Astrocyte (in vitro differentiated cells and primary cell): ENCODE measurements around the gene TOP1. TPM values are rescaled to one million over a fixed set of nuclear protein-coding genes. Genes with fewer than 3 reads are reported as not detected.

Experiments
- DNase-seq: peaks from one replicate; pipeline ENCODE4 v3.0.0-alpha.2; 2010; ENCODE audit warnings: low read depth
- FAIRE-seq: peaks from 2 replicates; lab custom pipeline; 2011; peaks lifted over from hg19 to GRCh38; lab: Jason Lieb, UNC
- H2AFZ ChIP-seq: 2 replicates; pipeline ENCODE4 v1.6.0; 2012; ENCODE audit warnings: low read depth, low read length, inconsistent platforms
- H3K27ac ChIP-seq: 2 replicates; pipeline ENCODE4 v1.5.1; 2011; ENCODE audit warnings: low read depth, low read length, inconsistent platforms
- H3K27me3 ChIP-seq: 2 replicates; pipeline ENCODE4 v1.6.0; 2011; ENCODE audit warnings: low read length, inconsistent platforms; ENCODE audit not compliant: insufficient read depth
- H3K36me3 ChIP-seq: 2 replicates; pipeline ENCODE4 v1.5.1; 2011; ENCODE audit warnings: low read length, inconsistent platforms; ENCODE audit not compliant: insufficient read depth
- H3K4me1 ChIP-seq: 2 replicates; pipeline ENCODE4 v1.5.1; 2011; ENCODE audit warnings: low read length, inconsistent platforms; ENCODE audit not compliant: insufficient read depth
- H3K4me2 ChIP-seq: 2 replicates; pipeline ENCODE4 v1.6.0; 2012; ENCODE audit warnings: low read length, inconsistent platforms
- H3K4me3 ChIP-seq: 2 replicates; pipeline ENCODE4 v1.5.1; 2011; ENCODE audit warnings: low read depth, mild to moderate bottlenecking, low read length, inconsistent platforms; ENCODE audit not compliant: insufficient read depth
- H3K79me2 ChIP-seq: 2 replicates; pipeline ENCODE4 v1.6.0; 2012; ENCODE audit warnings: mild to moderate bottlenecking, low read length, inconsistent platforms; ENCODE audit not compliant: insufficient read depth
- H3K9ac ChIP-seq: 2 replicates; pipeline ENCODE4 v1.6.0; 2012; ENCODE audit warnings: mild to moderate bottlenecking, low read length, inconsistent platforms
- H3K9me3 ChIP-seq: 2 replicates; pipeline ENCODE4 v1.5.1; 2012; ENCODE audit warnings: low read depth, mild to moderate bottlenecking, low read length, inconsistent platforms; ENCODE audit not compliant: insufficient read depth
- H4K20me1 ChIP-seq: 2 replicates; pipeline ENCODE4 v1.6.0; 2012; ENCODE audit warnings: low read length, inconsistent platforms; ENCODE audit not compliant: insufficient read depth
- H3K27ac Mint-ChIP-seq: one replicate; pipeline ENCODE4 v1.8.0; 2021; ENCODE audit warnings: mild to moderate bottlenecking, mixed read lengths; ENCODE audit not compliant: unreplicated experiment
- H3K27me3 Mint-ChIP-seq: one replicate; pipeline ENCODE4 v1.8.0; 2021; ENCODE audit warnings: low read depth, mixed read lengths; ENCODE audit not compliant: unreplicated experiment
- H3K36me3 Mint-ChIP-seq: one replicate; pipeline ENCODE4 v1.8.0; 2021; ENCODE audit warnings: low read depth, mixed read lengths; ENCODE audit not compliant: unreplicated experiment
- H3K4me1 Mint-ChIP-seq: one replicate; pipeline ENCODE4 v1.8.0; 2021; ENCODE audit warnings: low read depth, mixed read lengths; ENCODE audit not compliant: unreplicated experiment
- H3K4me3 Mint-ChIP-seq: one replicate; pipeline ENCODE4 v1.8.0; 2021; ENCODE audit warnings: mild to moderate bottlenecking, moderate library complexity, mixed read lengths; ENCODE audit not compliant: unreplicated experiment
- H3K9me3 Mint-ChIP-seq: one replicate; pipeline ENCODE4 v1.8.0; 2021; ENCODE audit warnings: mild to moderate bottlenecking, mixed read lengths; ENCODE audit not compliant: unreplicated experiment
- EZH2 ChIP-seq: IDR thresholded peaks from 2 replicates; pipeline ENCODE4 v1.6.1; 2012; ENCODE audit warnings: mild to moderate bottlenecking, low read length, inconsistent platforms; ENCODE audit not compliant: insufficient read depth
- total RNA-seq: library from RNA; stranded (reverse); gene quantifications from 2 replicates; pipeline ENCODE4 v1.2.1, GENCODE V29; 2021
- TF ChIP-seq, protein P1 (sequence below): IDR thresholded peaks from 2 replicates; pipeline ENCODE4 v1.5.1; 2011; ENCODE audit warnings: low read depth, mild to moderate bottlenecking, inconsistent platforms, low read length, moderate library complexity; ENCODE audit not compliant: insufficient read depth

Gene TOP1
- total RNA-seq, 1 donor from 2014 or later = 63.5 TPM

DNA sequence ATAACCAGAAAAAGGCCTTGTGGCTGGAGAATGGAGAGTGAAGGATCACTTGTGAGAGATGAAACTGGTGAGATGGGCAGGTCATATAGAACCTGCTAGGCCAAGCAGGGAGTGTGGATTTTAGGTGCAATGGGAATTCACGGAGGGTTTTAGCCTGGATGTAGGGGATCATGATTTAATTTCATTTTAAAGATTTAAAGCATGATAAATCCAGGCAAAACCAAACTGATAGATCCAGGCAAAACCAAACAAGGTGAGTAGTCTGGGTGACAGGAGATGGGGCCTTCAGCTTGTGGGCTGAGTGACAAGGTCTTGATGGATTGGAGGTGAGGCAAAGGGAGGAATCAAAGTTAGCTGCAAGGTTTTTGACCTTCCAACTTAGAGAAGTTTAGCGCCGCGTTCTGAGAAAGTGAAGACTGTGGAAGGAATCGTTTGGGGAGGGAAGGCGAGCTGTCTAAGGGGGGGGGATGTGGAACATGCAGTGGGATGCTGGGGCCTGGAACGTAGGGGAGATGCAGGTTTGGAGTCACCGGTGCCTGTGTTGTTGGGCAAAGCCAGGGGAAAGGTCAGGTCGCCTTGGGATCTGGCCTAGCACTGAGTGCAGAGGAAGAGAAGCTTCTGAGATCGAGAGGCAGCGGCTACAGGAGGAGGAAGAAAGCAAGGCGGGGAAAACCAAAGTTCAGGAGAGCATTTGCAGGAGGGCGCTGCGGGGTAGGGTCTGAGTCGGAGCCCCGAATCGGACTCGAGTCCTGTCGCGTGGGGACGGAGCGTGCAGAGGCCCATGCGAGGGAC is 107.5 kb downstream of the TOP1 start:
- peaks cover 8% of the 10 kb centered on the region for H3K36me3 Mint-ChIP-seq
- peaks cover 17% of the 10 kb centered on the region for H3K4me1 Mint-ChIP-seq
- Histone ChIP-seq H4K20me1 (peaks cover 31% of the 10 kb centered on the region), H3K9ac (peak overlapping the region; percentile 94), H3K36me3 (no peaks in the 10 kb centered on the region), H3K27ac (peak overlapping the region; percentile 91), H2AFZ (peak overlapping the region; percentile 81), H3K4me3 (peak overlapping the region; percentile 75), H3K79me2 (peaks cover 38% of the 10 kb centered on the region), H3K4me1 (peaks cover 30% of the 10 kb centered on the region), H3K4me2 (peak overlapping the region; percentile 96), H3K27me3 (no peaks in the 10 kb centered on the region), H3K9me3 (no peaks in the 10 kb centered on the region)
- H3K4me3 Mint-ChIP-seq = peak overlapping the region; percentile 87
- H3K27ac Mint-ChIP-seq = no peak overlapping the region
- FAIRE-seq (no peak), DNase-seq (no peak)
- H3K27me3 Mint-ChIP-seq = no peaks in the 10 kb centered on the region
- TF ChIP-seq EZH2 = no peak
- TF ChIP-seq, protein P1, sequence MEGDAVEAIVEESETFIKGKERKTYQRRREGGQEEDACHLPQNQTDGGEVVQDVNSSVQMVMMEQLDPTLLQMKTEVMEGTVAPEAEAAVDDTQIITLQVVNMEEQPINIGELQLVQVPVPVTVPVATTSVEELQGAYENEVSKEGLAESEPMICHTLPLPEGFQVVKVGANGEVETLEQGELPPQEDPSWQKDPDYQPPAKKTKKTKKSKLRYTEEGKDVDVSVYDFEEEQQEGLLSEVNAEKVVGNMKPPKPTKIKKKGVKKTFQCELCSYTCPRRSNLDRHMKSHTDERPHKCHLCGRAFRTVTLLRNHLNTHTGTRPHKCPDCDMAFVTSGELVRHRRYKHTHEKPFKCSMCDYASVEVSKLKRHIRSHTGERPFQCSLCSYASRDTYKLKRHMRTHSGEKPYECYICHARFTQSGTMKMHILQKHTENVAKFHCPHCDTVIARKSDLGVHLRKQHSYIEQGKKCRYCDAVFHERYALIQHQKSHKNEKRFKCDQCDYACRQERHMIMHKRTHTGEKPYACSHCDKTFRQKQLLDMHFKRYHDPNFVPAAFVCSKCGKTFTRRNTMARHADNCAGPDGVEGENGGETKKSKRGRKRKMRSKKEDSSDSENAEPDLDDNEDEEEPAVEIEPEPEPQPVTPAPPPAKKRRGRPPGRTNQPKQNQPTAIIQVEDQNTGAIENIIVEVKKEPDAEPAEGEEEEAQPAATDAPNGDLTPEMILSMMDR = no peak
- no peaks in the 10 kb centered on the region for H3K9me3 Mint-ChIP-seq

DNA sequence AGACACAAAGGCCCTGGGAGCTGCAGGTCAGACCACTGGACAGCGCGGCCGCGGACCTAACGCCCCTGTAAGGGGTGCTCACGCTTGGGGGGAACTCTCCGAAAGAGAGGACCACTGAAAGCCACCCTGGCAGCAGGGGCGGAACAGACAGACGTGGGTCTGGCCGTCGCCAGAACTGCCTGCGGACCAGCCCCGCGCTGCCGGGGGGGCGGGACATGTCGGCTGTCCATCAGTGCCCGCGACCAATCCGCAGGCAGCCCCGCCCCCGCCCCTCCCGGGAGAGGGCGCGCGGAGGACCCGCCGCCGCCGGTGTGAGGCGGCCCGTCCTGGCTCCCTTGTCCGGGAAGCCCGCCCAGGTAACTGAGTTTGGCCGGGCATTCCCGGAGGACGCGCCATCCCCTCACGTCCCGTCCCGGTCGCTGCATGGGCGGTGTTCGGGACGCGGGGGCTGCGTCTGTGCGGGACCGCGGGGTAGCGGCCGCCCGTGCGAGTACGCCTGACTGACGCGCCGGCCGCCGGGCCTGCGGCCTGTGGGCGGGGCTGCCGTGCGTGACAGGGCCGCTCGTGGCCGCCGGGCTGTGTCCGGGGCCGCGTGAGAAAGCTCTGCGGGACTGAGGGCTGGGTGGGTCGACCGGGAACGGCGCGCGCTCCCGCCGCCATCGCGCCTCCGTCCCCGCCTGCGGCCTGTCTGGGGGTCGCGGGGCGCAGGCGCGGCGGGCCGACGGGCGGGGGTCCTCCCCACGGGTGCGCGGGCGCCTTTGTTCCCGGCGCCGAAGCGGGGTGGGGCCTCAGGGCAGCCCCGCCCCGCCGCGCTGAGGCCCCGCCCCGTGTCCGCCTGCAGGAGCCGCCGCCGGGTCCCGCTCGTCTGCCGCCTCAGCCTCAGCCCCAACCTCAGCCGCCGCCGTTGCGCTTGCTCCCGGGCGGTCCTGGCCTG is 108.3 kb downstream of the TOP1 start, which contains the start of gene PLCG1:
Gene PLCG1, plus strand, starts transcription at position 864 of the 934 bp plus-strand sequence. CDS start 99 bp downstream, outside the sequence.
- Histone ChIP-seq H3K27me3 (no peaks in the 10 kb centered on the region), H3K36me3 (no peaks in the 10 kb centered on the region), H3K79me2 (peaks cover 46% of the 10 kb centered on the region), H3K9ac (peak within 1 kb of the TSS; percentile 94), H4K20me1 (peaks cover 40% of the 10 kb centered on the region), H3K4me1 (peaks cover 38% of the 10 kb centered on the region), H3K4me2 (peak within 1 kb of the TSS; percentile 96), H3K4me3 (peak within 1 kb of the TSS; percentile 75), H3K27ac (peak within 1 kb of the TSS; percentile 91), H3K9me3 (no peaks in the 10 kb centered on the region), H2AFZ (peak within 1 kb of the TSS; percentile 81)
- Mint-ChIP-seq H3K9me3 (no peaks in the 10 kb centered on the region), H3K27me3 (no peaks in the 10 kb centered on the region), H3K4me1 (peaks cover 23% of the 10 kb centered on the region), H3K36me3 (peaks cover 4% of the 10 kb centered on the region), H3K4me3 (peak within 1 kb of the TSS; percentile 97), H3K27ac (peak within 1 kb of the TSS; percentile 91)
- no peak for TF ChIP-seq EZH2
- TF ChIP-seq, protein P1 = no peak
- DNase-seq (peak; percentile 53), FAIRE-seq (no peak)
